Fibroblast of mammary gland (primary cell): ENCODE results near the gene EIF2AK2.

ENCODE experiments used
- DNase-seq: peaks from one replicate; pipeline ENCODE4 v3.0.0-alpha.2; 2010; ENCODE audit warnings: low read depth
- H3K4me3 ChIP-seq: 2 replicates; pipeline ENCODE4 v1.5.1; 2011; ENCODE audit warnings: low read depth, mild to moderate bottlenecking, low read length, moderate library complexity; ENCODE audit not compliant: control insufficient read depth
- TF ChIP-seq, protein P1 (sequence below): conservative IDR thresholded peaks from 2 replicates; pipeline ENCODE4 v1.5.1; 2011; ENCODE audit warnings: low read depth, low read length, inconsistent platforms; ENCODE audit not compliant: control insufficient read depth, insufficient read depth

The EIF2AK2 gene

GRCh38 chr2:37102588-37102987 is 54.2 kb downstream of the EIF2AK2 start:
- H3K4me3 ChIP-seq = no peak overlapping the region
- DNase-seq = no peak
- TF ChIP-seq, protein P1, sequence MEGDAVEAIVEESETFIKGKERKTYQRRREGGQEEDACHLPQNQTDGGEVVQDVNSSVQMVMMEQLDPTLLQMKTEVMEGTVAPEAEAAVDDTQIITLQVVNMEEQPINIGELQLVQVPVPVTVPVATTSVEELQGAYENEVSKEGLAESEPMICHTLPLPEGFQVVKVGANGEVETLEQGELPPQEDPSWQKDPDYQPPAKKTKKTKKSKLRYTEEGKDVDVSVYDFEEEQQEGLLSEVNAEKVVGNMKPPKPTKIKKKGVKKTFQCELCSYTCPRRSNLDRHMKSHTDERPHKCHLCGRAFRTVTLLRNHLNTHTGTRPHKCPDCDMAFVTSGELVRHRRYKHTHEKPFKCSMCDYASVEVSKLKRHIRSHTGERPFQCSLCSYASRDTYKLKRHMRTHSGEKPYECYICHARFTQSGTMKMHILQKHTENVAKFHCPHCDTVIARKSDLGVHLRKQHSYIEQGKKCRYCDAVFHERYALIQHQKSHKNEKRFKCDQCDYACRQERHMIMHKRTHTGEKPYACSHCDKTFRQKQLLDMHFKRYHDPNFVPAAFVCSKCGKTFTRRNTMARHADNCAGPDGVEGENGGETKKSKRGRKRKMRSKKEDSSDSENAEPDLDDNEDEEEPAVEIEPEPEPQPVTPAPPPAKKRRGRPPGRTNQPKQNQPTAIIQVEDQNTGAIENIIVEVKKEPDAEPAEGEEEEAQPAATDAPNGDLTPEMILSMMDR = no peak

DNA sequence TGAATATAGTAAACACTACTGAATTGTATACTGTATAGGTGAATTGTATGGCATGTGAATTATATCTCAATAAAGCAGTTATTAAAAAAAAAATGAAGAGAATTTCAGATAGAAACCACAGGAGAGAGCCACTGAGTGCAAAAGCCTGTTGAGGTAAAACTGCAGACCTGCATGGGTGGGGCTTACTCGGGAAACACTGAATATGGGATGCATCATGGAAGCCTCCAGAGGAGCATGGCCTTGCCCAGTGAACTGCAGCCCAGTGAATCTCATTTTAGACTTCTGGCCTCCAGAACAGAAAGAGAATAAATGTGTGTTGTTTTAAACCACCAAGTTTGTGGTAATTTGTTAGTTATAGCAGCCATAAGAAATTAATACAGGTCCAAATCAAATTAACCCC is 56.7 kb downstream of the EIF2AK2 start:
- no peak for DNase-seq
- H3K4me3 ChIP-seq = no peak overlapping the region
- TF ChIP-seq, protein P1 = no peak

- no peak overlapping the region for H3K4me3 ChIP-seq
- TF ChIP-seq, protein P1 = no peak
- DNase-seq = no peak
Observed at GRCh38 chr2:37098416-37099118, 58.2 kb downstream of the EIF2AK2 start.

- H3K4me3 ChIP-seq = no peak overlapping the region
- TF ChIP-seq, protein P1 = no peak
- DNase-seq = no peak
Observed at GRCh38 chr2:37096568-37096967, 60.2 kb downstream of the EIF2AK2 start.

DNA sequence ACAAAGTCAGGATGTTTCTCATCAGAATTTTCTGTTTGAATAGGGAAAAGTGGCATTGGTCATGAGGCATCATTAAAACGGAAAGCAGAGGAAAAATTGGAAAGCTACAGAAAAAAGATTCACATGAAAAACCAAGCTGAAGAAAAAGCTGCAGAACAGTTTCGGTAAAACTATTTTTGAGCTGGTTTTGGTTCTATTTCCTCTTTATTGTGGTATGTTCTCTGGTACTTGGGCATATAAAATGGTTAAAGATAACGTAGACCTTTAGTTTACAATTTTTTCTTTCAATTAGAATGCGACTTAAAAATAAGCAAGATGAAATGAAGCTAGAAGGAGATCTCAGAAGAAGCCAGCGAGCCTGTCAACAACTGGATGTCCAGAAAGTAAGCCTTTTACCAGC is 64.9 kb downstream of the EIF2AK2 start:
- H3K4me3 ChIP-seq = no peak overlapping the region
- no peak for DNase-seq
- TF ChIP-seq, protein P1 = no peak

GRCh38 chr2:37090019-37090477 is 66.7 kb downstream of the EIF2AK2 start:
- no peak overlapping the region for H3K4me3 ChIP-seq
- TF ChIP-seq, protein P1 = no peak
- no peak for DNase-seq
